ENCODE measurements around the gene ROBO3.

Gene ROBO3

GRCh38 chr11:124896071-124896750 is 31.0 kb downstream of the ROBO3 start:
- Histone ChIP-seq H3K4me2 (peak overlapping the region in 4 of 11 experiments; percentile 73 to 87 (median 79); a peak in 6 of 22 replicates), H3K4me3 (no peak overlapping the region), H3K36me3 (no peaks in the 10 kb centered on the region), H3K9me3 (replicated peaks in 1 of 11) (no peaks in the 10 kb centered on the region), H4K20me1 (no peaks in the 10 kb centered on the region), H3K9ac (no peak overlapping the region; a peak in 1 of 22 replicates), H3K4me1 (peaks cover 18 to 39% (median 25%) of the 10 kb centered on the region in 10 experiments), H3K27ac (0 out of 22 replicates have a peak overlapping the region, but pooled peaks of 2 of the 11 experiments have one; percentile 56 to 58), H3K27me3 (no peaks in the 10 kb centered on the region)
- TF ChIP-seq Cebpa-rat (IDR thresholded peaks at IDR 0.05) = no peak

- Histone ChIP-seq H3K4me2 (peak overlapping the region in 10 of 11 experiments; percentile 63 to 87 (median 81); a peak in 19 of 22 replicates), H3K27ac (peak overlapping the region in 6 of 11 experiments; percentile 26 to 60 (median 57); a peak in 8 of 22 replicates)
Observed at GRCh38 chr11:124896821-124897391, 31.7 kb downstream of the ROBO3 start.

GRCh38 chr11:124897674-124898262 is 32.5 kb downstream of the ROBO3 start, which contains the start of gene ROBO4:
Gene ROBO4, minus strand, starts transcription at chr11:124897865. Its CDS starts 70 bp downstream, at chr11:124897795.
- H3K36me3 ChIP-seq = no peaks in the 10 kb centered on the region
- peak within 1 kb of the TSS in 10 of 11 experiments; percentile 3 to 58 (median 34); a peak in 14 of 22 replicates for H3K9ac ChIP-seq
- H3K4me3 ChIP-seq = peak within 1 kb of the TSS in 3 of 10 experiments; percentile 30 to 48 (median 44); a peak in 7 of 20 replicates
- H4K20me1 ChIP-seq = no peaks in the 10 kb centered on the region
- H3K9me3 ChIP-seq (replicated peaks in 1 of 11) = no peaks in the 10 kb centered on the region
- no peak for TF ChIP-seq Cebpa-rat (IDR thresholded peaks at IDR 0.05)
- H3K27ac ChIP-seq = peak within 1 kb of the TSS in 7 of 11 experiments; percentile 22 to 60 (median 56); a peak in 13 of 22 replicates
- H3K27me3 ChIP-seq = no peaks in the 10 kb centered on the region
- peak within 1 kb of the TSS; percentile 63 to 87 (median 81) for H3K4me2 ChIP-seq
- peaks cover 18 to 34% (median 24%) of the 10 kb centered on the region in 10 experiments for H3K4me1 ChIP-seq

More at GRCh38 chr11:124896821-124897391, 31.7 kb downstream of the ROBO3 start:
- H3K9me3 ChIP-seq (replicated peaks in 1 of 11) = no peaks in the 10 kb centered on the region
- H3K27me3 ChIP-seq = no peaks in the 10 kb centered on the region
- peak overlapping the region in 1 of 10 experiments; percentile 30; a peak in 1 of 20 replicates for H3K4me3 ChIP-seq
- no peak for TF ChIP-seq Cebpa-rat (IDR thresholded peaks at IDR 0.05)
- H4K20me1 ChIP-seq = no peaks in the 10 kb centered on the region
- peaks cover 18 to 34% (median 25%) of the 10 kb centered on the region in 10 experiments for H3K4me1 ChIP-seq
- H3K36me3 ChIP-seq = no peaks in the 10 kb centered on the region
- peak overlapping the region in 7 of 11 experiments; percentile 7 to 58 (median 41); a peak in 11 of 22 replicates for H3K9ac ChIP-seq

- Histone ChIP-seq H3K4me2 (peak overlapping the region; percentile 63 to 87 (median 81)), H3K4me1 (peaks cover 18 to 34% (median 24%) of the 10 kb centered on the region in 10 experiments), H3K27me3 (no peaks in the 10 kb centered on the region), H3K9ac (peak overlapping the region in 8 of 11 experiments; percentile 3 to 58 (median 33); a peak in 7 of 22 replicates), H3K9me3 (replicated peaks in 1 of 11) (no peaks in the 10 kb centered on the region), H3K4me3 (peak overlapping the region in 2 of 10 experiments; percentile 30 to 48; a peak in 1 of 20 replicates), H3K27ac (peak overlapping the region in 7 of 11 experiments; percentile 22 to 60 (median 56); a peak in 12 of 22 replicates), H3K36me3 (no peaks in the 10 kb centered on the region), H4K20me1 (no peaks in the 10 kb centered on the region)
- TF ChIP-seq Cebpa-rat (IDR thresholded peaks at IDR 0.05) = no peak
Observed at GRCh38 chr11:124898263-124898680, 33.0 kb downstream of the ROBO3 start.

GRCh38 chr11:124898711-124899110 is 33.5 kb downstream of the ROBO3 start:
- TF ChIP-seq Cebpa-rat (IDR thresholded peaks at IDR 0.05) = no peak
- H3K9me3 ChIP-seq (replicated peaks in 1 of 11) = no peaks in the 10 kb centered on the region
- H3K36me3 ChIP-seq = no peaks in the 10 kb centered on the region
- peaks cover 18 to 34% (median 24%) of the 10 kb centered on the region in 10 experiments for H3K4me1 ChIP-seq
- no peaks in the 10 kb centered on the region for H4K20me1 ChIP-seq
- H3K4me2 ChIP-seq = peak overlapping the region; percentile 63 to 87 (median 81); a peak in 19 of 22 replicates
- H3K9ac ChIP-seq = peak overlapping the region in 1 of 11 experiments; percentile 34; a peak in 2 of 22 replicates
- H3K27me3 ChIP-seq = no peaks in the 10 kb centered on the region
- 0 out of 20 replicates have a peak overlapping the region, but pooled peaks of 1 of the 10 experiments have one; percentile 48 for H3K4me3 ChIP-seq
- H3K27ac ChIP-seq = peak overlapping the region in 4 of 11 experiments; percentile 8 to 58 (median 16); a peak in 4 of 22 replicates

GRCh38 chr11:124899383-124900145 is 34.3 kb downstream of the ROBO3 start:
- TF ChIP-seq Cebpa-rat (IDR thresholded peaks at IDR 0.05) = no peak
- no peak overlapping the region for H3K4me3 ChIP-seq
- H3K9me3 ChIP-seq (replicated peaks in 1 of 11) = no peaks in the 10 kb centered on the region
- no peaks in the 10 kb centered on the region for H3K36me3 ChIP-seq
- H3K4me2 ChIP-seq = peak overlapping the region in 2 of 11 experiments; percentile 82 to 87; a peak in 3 of 22 replicates
- no peak overlapping the region for H3K9ac ChIP-seq
- peaks cover 18 to 34% (median 24%) of the 10 kb centered on the region in 10 experiments for H3K4me1 ChIP-seq
- H3K27me3 ChIP-seq = no peaks in the 10 kb centered on the region
- H3K27ac ChIP-seq = no peak overlapping the region
- H4K20me1 ChIP-seq = no peaks in the 10 kb centered on the region

GRCh38 chr11:124900464-124900863 is 35.2 kb downstream of the ROBO3 start:
- Histone ChIP-seq H3K4me3 (no peak overlapping the region), H3K27ac (no peak overlapping the region), H4K20me1 (no peaks in the 10 kb centered on the region), H3K36me3 (no peaks in the 10 kb centered on the region), H3K9ac (no peak overlapping the region), H3K4me2 (no peak overlapping the region), H3K4me1 (peaks cover 18 to 34% (median 24%) of the 10 kb centered on the region in 10 experiments), H3K9me3 (replicated peaks in 1 of 11) (peaks cover 0 to 3% (median 3%) of the 10 kb centered on the region in 11 experiments; a peak in 13 of 22 replicates), H3K27me3 (no peaks in the 10 kb centered on the region)
- no peak for TF ChIP-seq Cebpa-rat (IDR thresholded peaks at IDR 0.05)

- no peak overlapping the region for H3K4me2 ChIP-seq
- TF ChIP-seq Cebpa-rat (IDR thresholded peaks at IDR 0.05) = no peak
- no peaks in the 10 kb centered on the region for H3K36me3 ChIP-seq
- H3K9me3 ChIP-seq (replicated peaks in 1 of 11) = peaks cover 3 to 19% (median 9%) of the 10 kb centered on the region in 11 experiments; a peak in 15 of 22 replicates
- peaks cover 8 to 19% (median 15%) of the 10 kb centered on the region in 10 experiments for H3K4me1 ChIP-seq
- H3K27ac ChIP-seq = no peak overlapping the region
- H4K20me1 ChIP-seq = no peaks in the 10 kb centered on the region
- no peaks in the 10 kb centered on the region for H3K27me3 ChIP-seq
- no peak overlapping the region for H3K9ac ChIP-seq
- H3K4me3 ChIP-seq = no peak overlapping the region
Observed at GRCh38 chr11:124902616-124903015, 37.4 kb downstream of the ROBO3 start.
